H1 (cell line): Measurements from ENCODE around the gene BCHE. TPM values are rescaled to one million over a fixed set of nuclear protein-coding genes. Genes with fewer than 3 reads are reported as not detected.

ENCODE experiments used
- CTCF ChIA-PET: fragments of 300-600 bp; sonication (Branson Sonifier 250); formaldehyde crosslinking; loops from one replicate; lab custom pipeline; 2021; ENCODE audit not compliant: partially characterized antibody; lab: Charles Lee
- POLR2A ChIA-PET: fragments of 300-600 bp; sonication (Branson Sonifier 250); formaldehyde crosslinking; loops from one replicate; lab custom pipeline; 2021; ENCODE audit warnings: inconsistent platforms; ENCODE audit not compliant: partially characterized antibody; lab: Charles Lee
- DNase-seq, 2 experiments: peaks; one replicate each; pipeline versions ENCODE4 v3.0.0 to v3.0.0-alpha.2; 2010 to 2022; ENCODE audit warnings: low spot score in 2 of 2, low read depth in 1 of 2, mixed read lengths in 1 of 2
- FAIRE-seq: peaks from 2 replicates; lab custom pipeline; 2011; peaks lifted over from hg19 to GRCh38; lab: Jason Lieb, UNC
- H2AFZ ChIP-seq: 2 replicates; pipeline ENCODE4 v1.8.1; 2012; ENCODE audit warnings: low read length, inconsistent platforms
- H2AK5ac ChIP-seq: 2 replicates; pipeline ENCODE4 v1.6.1; 2013; ENCODE audit warnings: low read depth, low read length
- H2BK120ac ChIP-seq: replicated peaks from 2 replicates; pipeline ENCODE3; 2013; ENCODE audit warnings: low read depth, low read length, inconsistent platforms
- H2BK12ac ChIP-seq: 2 replicates; pipeline ENCODE4 v1.6.1; 2013; ENCODE audit warnings: low read depth, low read length
- H2BK15ac ChIP-seq: 2 replicates; pipeline ENCODE4 v1.6.1; 2013; ENCODE audit warnings: low read length
- H2BK20ac ChIP-seq: 2 replicates; pipeline ENCODE4 v1.6.1; 2013; ENCODE audit warnings: low read length
- H2BK5ac ChIP-seq: 2 replicates; pipeline ENCODE4 v1.6.1; 2013; ENCODE audit warnings: low read depth, low read length
- H3K14ac ChIP-seq: 2 replicates; pipeline ENCODE4 v1.6.1; 2013; ENCODE audit warnings: inconsistent platforms; ENCODE audit not compliant: insufficient read length
- H3K18ac ChIP-seq: 2 replicates; pipeline ENCODE4 v1.6.1; 2013; ENCODE audit warnings: low read length; ENCODE audit errors: extremely low read depth
- H3K23ac ChIP-seq: 2 replicates; pipeline ENCODE4 v1.6.1; 2013; ENCODE audit warnings: inconsistent platforms; ENCODE audit not compliant: insufficient read length
- H3K23me2 ChIP-seq: 2 replicates; pipeline ENCODE4 v1.6.1; 2013; ENCODE audit warnings: low read depth, low read length
- H3K27ac ChIP-seq: 2 replicates; pipeline ENCODE4 v1.6.1; 2011; ENCODE audit warnings: low read depth, low read length, inconsistent platforms
- H3K27me3 ChIP-seq, 4 experiments: replicated peaks in 1 of 4; 1 replicate in 1 of 4; 2 replicates in 3 of 4; pipeline versions ENCODE4 v1.6.1 to v1.8.1; 2011 to 2013; ENCODE audit warnings: low read length in 3 of 4, mild to moderate bottlenecking in 3 of 4, inconsistent platforms in 2 of 4, mixed read lengths in 2 of 4, moderate library complexity in 1 of 4; ENCODE audit not compliant: control insufficient read depth in 3 of 4, insufficient read depth in 3 of 4; ENCODE audit errors: extremely low read depth in 1 of 4
- H3K36me3 ChIP-seq, 4 experiments: 2 replicates each; pipeline versions ENCODE4 v1.6.1 to v1.8.1; 2011 to 2013; ENCODE audit warnings: mild to moderate bottlenecking in 4 of 4, low read length in 3 of 4, moderate library complexity in 2 of 4, control low read depth in 1 of 4, inconsistent platforms in 1 of 4; ENCODE audit not compliant: insufficient read depth in 4 of 4, control insufficient read depth in 2 of 4
- H3K4ac ChIP-seq: replicated peaks from 2 replicates; pipeline ENCODE3; 2013; ENCODE audit warnings: low read length, low read depth, mixed read lengths, inconsistent platforms; ENCODE audit not compliant: insufficient read length
- H3K4me1 ChIP-seq, 4 experiments: replicated peaks in 1 of 4; 1 replicate in 1 of 4; 2 replicates in 3 of 4; pipeline versions ENCODE4 v1.6.1 to v1.8.1; 2011 to 2013; ENCODE audit warnings: low read length in 3 of 4, inconsistent platforms in 2 of 4, mixed read lengths in 1 of 4; ENCODE audit not compliant: insufficient read depth in 4 of 4, control insufficient read depth in 3 of 4
- H3K4me2 ChIP-seq, 2 experiments: 2 replicates each; pipeline versions ENCODE4 v1.6.1 to v1.8.1; 2011 to 2013; ENCODE audit warnings: low read depth in 2 of 2, low read length in 2 of 2, control low read depth in 1 of 2, inconsistent platforms in 1 of 2, mild to moderate bottlenecking in 1 of 2; ENCODE audit not compliant: insufficient read depth in 1 of 2
- H3K4me3 ChIP-seq, 4 experiments: fragments of 200-600, 300-600 bp in 1 of 4; sonication (generic), shearing (Covaris generic), sonication (Bioruptor Twin) in 1 of 4; 2 replicates each; pipeline versions ENCODE4 v1.5.1 to v1.8.1; 2011 to 2016; ENCODE audit warnings: low read length in 4 of 4, low read depth in 3 of 4, control low read depth in 2 of 4, inconsistent platforms in 2 of 4, mild to moderate bottlenecking in 2 of 4, mixed read lengths in 1 of 4, moderate library complexity in 1 of 4; ENCODE audit not compliant: insufficient read depth in 2 of 4; ENCODE audit errors: extremely low read depth in 1 of 4
- H3K56ac ChIP-seq: replicated peaks from 2 replicates; pipeline ENCODE3; 2013; ENCODE audit warnings: low read depth, mild to moderate bottlenecking, mixed read lengths, low read length, inconsistent platforms; ENCODE audit not compliant: insufficient read length
- H3K79me1 ChIP-seq: 2 replicates; pipeline ENCODE4 v1.6.1; 2013; ENCODE audit warnings: low read depth, low read length, control low read depth
- H3K79me2 ChIP-seq, 2 experiments: 2 replicates each; pipeline versions ENCODE4 v1.6.1 to v1.8.1; 2012 to 2013; ENCODE audit warnings: low read length in 2 of 2, mild to moderate bottlenecking in 2 of 2, inconsistent platforms in 1 of 2; ENCODE audit not compliant: insufficient read depth in 2 of 2, control insufficient read depth in 1 of 2
- H3K9ac ChIP-seq, 4 experiments: replicated peaks in 1 of 4; 1 replicate in 1 of 4; 2 replicates in 3 of 4; pipeline versions ENCODE4 v1.6.1 to v1.8.1; 2011 to 2013; ENCODE audit warnings: low read depth in 3 of 4, low read length in 3 of 4, control low read depth in 2 of 4, mild to moderate bottlenecking in 2 of 4, moderate library complexity in 2 of 4, inconsistent platforms in 1 of 4; ENCODE audit errors: extremely low read depth in 1 of 4
- H3K9me3 ChIP-seq, 2 experiments: 2 replicates each; pipeline versions ENCODE4 v1.6.1 to v1.8.1; 2012 to 2013; ENCODE audit warnings: mild to moderate bottlenecking in 2 of 2, moderate library complexity in 2 of 2, control low read depth in 1 of 2, inconsistent platforms in 1 of 2, low read depth in 1 of 2, low read length in 1 of 2, mixed read lengths in 1 of 2; ENCODE audit not compliant: insufficient read depth in 2 of 2
- H4K20me1 ChIP-seq, 2 experiments: replicated peaks in 1 of 2; 2 replicates each; pipeline versions ENCODE3 to v1.8.1; 2011 to 2013; ENCODE audit warnings: inconsistent platforms in 2 of 2, low read length in 2 of 2, mild to moderate bottlenecking in 1 of 2; ENCODE audit not compliant: insufficient read depth in 2 of 2, control insufficient read depth in 1 of 2
- H4K5ac ChIP-seq: 2 replicates; pipeline ENCODE4 v1.6.1; 2013; ENCODE audit warnings: low read length, low read depth, mixed read lengths, inconsistent platforms; ENCODE audit not compliant: insufficient read length
- H4K8ac ChIP-seq: 2 replicates; pipeline ENCODE4 v1.8.0; 2013; ENCODE audit warnings: mild to moderate bottlenecking, moderate library complexity, low read length, inconsistent platforms; ENCODE audit not compliant: insufficient read depth; ENCODE audit errors: extremely low read depth
- H4K91ac ChIP-seq: replicated peaks from 2 replicates; pipeline ENCODE3; 2013; ENCODE audit warnings: low read length, mixed read lengths, inconsistent platforms; ENCODE audit not compliant: insufficient read length
- BACH1 ChIP-seq: IDR thresholded peaks from 2 replicates; pipeline ENCODE4 v1.6.1; 2012; ENCODE audit warnings: low read length, improper control_type of control experiment
- CEBPB ChIP-seq: IDR thresholded peaks from 2 replicates; pipeline ENCODE4 v1.6.1; 2012; ENCODE audit warnings: low read depth, low read length
- CHD1 ChIP-seq: IDR thresholded peaks from 2 replicates; pipeline ENCODE4 v1.6.1; 2012; ENCODE audit warnings: low read depth, low read length, improper control_type of control experiment
- CHD2 ChIP-seq: IDR thresholded peaks from 2 replicates; pipeline ENCODE4 v1.6.1; 2012; ENCODE audit warnings: low read length, improper control_type of control experiment
- CREB1 ChIP-seq: IDR thresholded peaks from 2 replicates; pipeline ENCODE4 v1.6.1; 2012; ENCODE audit warnings: inconsistent platforms
- JUND ChIP-seq: IDR thresholded peaks from 2 replicates; pipeline ENCODE4 v1.6.1; 2011; ENCODE audit warnings: mild to moderate bottlenecking, improper control_type of control experiment, low read length
- KDM4A ChIP-seq: IDR thresholded peaks from one replicate; pipeline ENCODE4 v1.7.1; 2012; ENCODE audit warnings: low read depth, mild to moderate bottlenecking, moderate library complexity, low read length, inconsistent platforms; ENCODE audit not compliant: severe bottlenecking
- RBBP5 ChIP-seq: IDR thresholded peaks from 2 replicates; pipeline ENCODE4 v1.7.1; 2012; ENCODE audit warnings: low read depth, mild to moderate bottlenecking, inconsistent platforms, low read length, moderate library complexity, borderline replicate concordance
- RFX5 ChIP-seq: IDR thresholded peaks from 2 replicates; pipeline ENCODE4 v1.6.1; 2011; ENCODE audit warnings: low read depth, low read length, improper control_type of control experiment, borderline replicate concordance
- SAP30 ChIP-seq: fragments of 300-600 bp; sonication (generic); IDR thresholded peaks from 2 replicates; pipeline ENCODE4 v1.7.1; 2012; ENCODE audit warnings: low read length, moderate library complexity, mild to moderate bottlenecking, inconsistent platforms; ENCODE audit not compliant: insufficient read depth, insufficient replicate concordance
- TEAD4 ChIP-seq: IDR thresholded peaks from 2 replicates; pipeline ENCODE4 v1.6.1; 2012; ENCODE audit warnings: low read depth, low read length, inconsistent platforms, mixed read lengths
- USF2 ChIP-seq: IDR thresholded peaks from 2 replicates; pipeline ENCODE4 v1.6.1; 2011; ENCODE audit warnings: low read length, improper control_type of control experiment
- WGBS, 2 experiments: shearing (Covaris generic) in 1 of 2; methylation state at CpG; one replicate each; pipeline versions ENCODE4 v1.1.6 to v1.1.7; 2013 to 2015; ENCODE audit warnings: low lambda C conversion rate in 2 of 2, mixed read lengths in 2 of 2, inconsistent platforms in 1 of 2, low coverage in 1 of 2, missing lambda C conversion rate in 1 of 2; ENCODE audit not compliant: insufficient replicate concordance in 2 of 2, insufficient coverage in 1 of 2, insufficient read length in 1 of 2; ENCODE audit errors: extremely low coverage in 1 of 2, missing lambda C conversion rate in 1 of 2; 5-methylcytosine and 5-hydroxymethylcytosine counted together
- polyA plus RNA-seq, 7 experiments: library from polyadenylated mRNA; depleted of rRNA in 3 of 7; stranded (reverse) in 5 of 7; unstranded in 2 of 7; fragments of >200 nt in 5 of 7; fragments of 200-250 nt in 2 of 7; gene quantifications; 1 replicate in 5 of 7; 2 replicates in 1 of 7; 4 replicates in 1 of 7; pipeline versions ENCODE4 v1.2.1 to v1.2.3, GENCODE V29; 2011 to 2013; ENCODE audit warnings: missing spikeins in 2 of 7, mixed read lengths in 2 of 7
- total RNA-seq: library from RNA; stranded (reverse); fragmentation: NEBNext Ultra II Directional; extraction: Animal tissue kit (Norgen Biotek cat#: 25700); gene quantifications from 2 replicates; pipeline ENCODE4 v1.2.1, GENCODE V29; 2021

The BCHE gene
- total and polyA plus RNA-seq, 2 of the 8 experiments (the other 6 are each of a cell fraction or from before 2014, with no cell fraction given) = 0.56 to 1.9 TPM

GRCh38 chr3:165815682-165816081 is 21.5 kb downstream of the BCHE start:
- FAIRE-seq = no peak
- TF ChIP-seq CEBPB (no peak), CREB1 (no peak), RBBP5 (no peak), JUND (no peak), KDM4A (no peak), USF2 (no peak), CHD2 (no peak), CHD1 (no peak), BACH1 (no peak), RFX5 (no peak), SAP30 (no peak), TEAD4 (no peak)

More at GRCh38 chr3:165815682-165816081, 21.5 kb downstream of the BCHE start:
- no peak overlapping the region for H3K27ac ChIP-seq
- no peak overlapping the region for H2BK12ac ChIP-seq
- H4K91ac ChIP-seq = no peak overlapping the region
- no peaks in the 10 kb centered on the region for H3K27me3 ChIP-seq
- H2BK5ac ChIP-seq = no peak overlapping the region
- no peak overlapping the region for H2BK15ac ChIP-seq
- no peaks in the 10 kb centered on the region for H4K20me1 ChIP-seq
- H2BK120ac ChIP-seq = no peak overlapping the region
- no peaks in the 10 kb centered on the region for H3K79me2 ChIP-seq
- no peak overlapping the region for H3K9ac ChIP-seq
- H3K14ac ChIP-seq = no peak overlapping the region
- H3K4ac ChIP-seq = no peak overlapping the region
- H3K56ac ChIP-seq = no peak overlapping the region
- DNase-seq = no peak
- no peak overlapping the region for H2AFZ ChIP-seq
- no peak overlapping the region for H2BK20ac ChIP-seq
- no peaks in the 10 kb centered on the region for H3K36me3 ChIP-seq
- no peaks in the 10 kb centered on the region for H3K79me1 ChIP-seq
- H4K5ac ChIP-seq = no peak overlapping the region
- H3K18ac ChIP-seq = no peak overlapping the region
- WGBS, 2 experiments = 98% methylated on average over 2 of the region's 2 CpGs; no CpG with 5 or more reads in 1 of the 2 experiments
- no peak overlapping the region for H2AK5ac ChIP-seq
- no peak overlapping the region for H4K8ac ChIP-seq
- ChIA-PET CTCF (no interaction called here), POLR2A (no interaction called here)
- H3K9me3 ChIP-seq = no peaks in the 10 kb centered on the region
- H3K4me3 ChIP-seq = no peak overlapping the region
- no peak overlapping the region for H3K23ac ChIP-seq
- no peaks in the 10 kb centered on the region for H3K4me1 ChIP-seq
- H3K23me2 ChIP-seq = no peaks in the 10 kb centered on the region
- no peak overlapping the region for H3K4me2 ChIP-seq
